Neural progenitor cell (in vitro differentiated cells): ENCODE measurements around the gene ZNF618. TPM values are rescaled to one million over a fixed set of nuclear protein-coding genes. Genes with fewer than 3 reads are reported as not detected.

Experiments used
- DNase-seq: peaks from one replicate; pipeline ENCODE4 v3.0.0-alpha.2; 2016; ENCODE audit warnings: low spot score
- H2AFZ ChIP-seq: fragments of 200-600 bp; sonication (generic); replicated peaks from 2 replicates; pipeline ENCODE4 v1.6.1; 2016; ENCODE audit warnings: antibody characterized with exemption
- H3F3A ChIP-seq: fragments of 200-600 bp; sonication (generic); 2 replicates; pipeline ENCODE4 v1.6.1; 2016; ENCODE audit warnings: antibody characterized with exemption, low read depth
- H3K27ac ChIP-seq: fragments of 200-600 bp; sonication (generic); 2 replicates; pipeline ENCODE4 v1.5.1; 2016; ENCODE audit warnings: mild to moderate bottlenecking
- H3K27me3 ChIP-seq: fragments of 200-600 bp; sonication (generic); 2 replicates; pipeline ENCODE4 v1.6.1; 2016; ENCODE audit warnings: mild to moderate bottlenecking, moderate library complexity
- H3K36me3 ChIP-seq: fragments of 200-600 bp; sonication (generic); 2 replicates; pipeline ENCODE4 v1.5.1; 2016
- H3K4me1 ChIP-seq: fragments of 200-600 bp; sonication (generic); 2 replicates; pipeline ENCODE4 v1.6.1; 2016; ENCODE audit warnings: mixed run types
- H3K4me2 ChIP-seq: fragments of 200-600 bp; sonication (generic); 2 replicates; pipeline ENCODE4 v1.6.1; 2016
- H3K4me3 ChIP-seq: fragments of 200-600 bp; sonication (generic); 2 replicates; pipeline ENCODE4 v1.5.1; 2016
- H3K79me2 ChIP-seq: fragments of 200-600 bp; sonication (generic); 2 replicates; pipeline ENCODE4 v1.6.1; 2016; ENCODE audit warnings: low read depth
- H3K9ac ChIP-seq: fragments of 200-600 bp; sonication (generic); 2 replicates; pipeline ENCODE4 v1.6.1; 2016
- H3K9me3 ChIP-seq: fragments of 200-600 bp; sonication (generic); 2 replicates; pipeline ENCODE4 v1.5.1; 2016; ENCODE audit warnings: low read depth
- H4K20me1 ChIP-seq: fragments of 200-600 bp; sonication (generic); 2 replicates; pipeline ENCODE4 v1.6.1; 2016; ENCODE audit warnings: low read depth
- H3K27ac Mint-ChIP-seq: 3 replicates; pipeline ENCODE4 v1.8.0; 2021; ENCODE audit warnings: mixed read lengths
- H3K27me3 Mint-ChIP-seq: 2 replicates; pipeline ENCODE4 v1.8.0; 2022; ENCODE audit warnings: low read depth, mild to moderate bottlenecking, inconsistent platforms, moderate library complexity, mixed read lengths; ENCODE audit not compliant: insufficient read depth
- H3K36me3 Mint-ChIP-seq: 3 replicates; pipeline ENCODE4 v1.8.0; 2021; ENCODE audit warnings: mixed read lengths
- H3K4me1 Mint-ChIP-seq: 3 replicates; pipeline ENCODE4 v1.8.0; 2021; ENCODE audit warnings: mixed read lengths
- H3K4me3 Mint-ChIP-seq: 3 replicates; pipeline ENCODE4 v1.8.0; 2021; ENCODE audit warnings: mild to moderate bottlenecking, moderate library complexity, mixed read lengths
- H3K9me3 Mint-ChIP-seq: 3 replicates; pipeline ENCODE4 v1.8.0; 2020; ENCODE audit warnings: mixed read lengths
- CTCF ChIP-seq: fragments of 200-600 bp; sonication (generic); IDR thresholded peaks from 2 replicates; pipeline ENCODE4 v1.5.1; 2017; ENCODE audit warnings: antibody characterized with exemption, mild to moderate bottlenecking
- EZH2 ChIP-seq: fragments of 200-600 bp; sonication (generic); IDR thresholded peaks from 2 replicates; pipeline ENCODE4 v1.6.1; 2017; ENCODE audit warnings: antibody characterized with exemption, mild to moderate bottlenecking, moderate library complexity
- EZH2phosphoT487 ChIP-seq: fragments of 200-600 bp; sonication (generic); IDR thresholded peaks from 2 replicates; pipeline ENCODE4 v1.6.1; 2017; ENCODE audit warnings: antibody characterized with exemption
- total RNA-seq: library from RNA; depleted of rRNA; stranded (reverse); fragments of >200 nt; gene quantifications from 2 replicates; pipeline ENCODE4 v1.2.3, GENCODE V29; 2015; ENCODE audit warnings: low replicate concordance

Gene ZNF618
- total RNA-seq, 1 donor from 2014 or later = 10.5 TPM

DNA sequence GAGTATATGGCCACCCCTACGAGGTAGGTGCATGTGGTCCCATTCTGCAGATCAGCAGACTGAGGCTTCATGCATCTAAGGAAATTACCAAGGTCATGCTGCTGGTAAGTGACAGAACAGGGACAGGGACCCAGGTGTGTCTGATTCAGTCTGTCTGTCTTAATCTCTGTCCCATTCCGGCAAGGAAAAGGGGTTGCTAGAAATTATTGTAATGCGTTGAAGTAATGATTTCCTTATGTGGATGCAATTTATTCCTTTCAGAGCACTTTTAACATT lies 125.2 kb downstream of the ZNF618 start:
- H2AFZ ChIP-seq = no peak overlapping the region
- no peak overlapping the region for H3K4me2 ChIP-seq
- peaks cover 14% of the 10 kb centered on the region for H4K20me1 ChIP-seq
- peaks cover 17% of the 10 kb centered on the region for H3K36me3 Mint-ChIP-seq
- no peak overlapping the region for H3K4me3 ChIP-seq
- no peaks in the 10 kb centered on the region for H3K9me3 ChIP-seq
- no peak overlapping the region for H3K9ac ChIP-seq
- peaks cover 2% of the 10 kb centered on the region for H3K27me3 Mint-ChIP-seq
- no peak overlapping the region for H3K27ac Mint-ChIP-seq
- H3K27ac ChIP-seq = no peak overlapping the region
- H3K27me3 ChIP-seq = no peaks in the 10 kb centered on the region
- TF ChIP-seq EZH2 (no peak), EZH2phosphoT487 (no peak), CTCF (no peak)
- H3K4me3 Mint-ChIP-seq = no peak overlapping the region
- H3K36me3 ChIP-seq = no peaks in the 10 kb centered on the region
- H3K4me1 Mint-ChIP-seq = no peaks in the 10 kb centered on the region
- DNase-seq = no peak
- H3K9me3 Mint-ChIP-seq = no peaks in the 10 kb centered on the region
- H3K4me1 ChIP-seq = no peaks in the 10 kb centered on the region
- no peaks in the 10 kb centered on the region for H3K79me2 ChIP-seq
- H3F3A ChIP-seq = no peaks in the 10 kb centered on the region

GRCh38 chr9:114001794-114002261 lies 125.7 kb downstream of the ZNF618 start:
- DNase-seq = no peak
- Mint-ChIP-seq H3K4me1 (no peaks in the 10 kb centered on the region), H3K4me3 (no peak overlapping the region), H3K27ac (no peak overlapping the region), H3K36me3 (peaks cover 17% of the 10 kb centered on the region), H3K9me3 (no peaks in the 10 kb centered on the region), H3K27me3 (peaks cover 2% of the 10 kb centered on the region)
- H2AFZ ChIP-seq = no peak overlapping the region
- H3K4me2 ChIP-seq = no peak overlapping the region
- H4K20me1 ChIP-seq = peaks cover 11% of the 10 kb centered on the region
- no peak overlapping the region for H3K4me3 ChIP-seq
- H3K27me3 ChIP-seq = no peaks in the 10 kb centered on the region
- H3K79me2 ChIP-seq = no peaks in the 10 kb centered on the region
- H3F3A ChIP-seq = no peaks in the 10 kb centered on the region
- no peaks in the 10 kb centered on the region for H3K4me1 ChIP-seq
- no peak overlapping the region for H3K9ac ChIP-seq
- H3K9me3 ChIP-seq = no peaks in the 10 kb centered on the region
- TF ChIP-seq CTCF (no peak), EZH2phosphoT487 (no peak), EZH2 (no peak)
- no peak overlapping the region for H3K27ac ChIP-seq
- no peaks in the 10 kb centered on the region for H3K36me3 ChIP-seq

- Mint-ChIP-seq H3K36me3 (peaks cover 19% of the 10 kb centered on the region), H3K27me3 (peaks cover 2% of the 10 kb centered on the region), H3K4me1 (no peaks in the 10 kb centered on the region), H3K27ac (no peak overlapping the region), H3K4me3 (no peak overlapping the region), H3K9me3 (no peaks in the 10 kb centered on the region)
- Histone ChIP-seq H2AFZ (no peak overlapping the region), H3K27ac (no peak overlapping the region), H3F3A (no peaks in the 10 kb centered on the region), H3K4me1 (no peaks in the 10 kb centered on the region), H4K20me1 (peaks cover 11% of the 10 kb centered on the region), H3K9ac (no peak overlapping the region), H3K4me3 (no peak overlapping the region), H3K4me2 (no peak overlapping the region), H3K27me3 (no peaks in the 10 kb centered on the region), H3K79me2 (no peaks in the 10 kb centered on the region), H3K36me3 (no peaks in the 10 kb centered on the region), H3K9me3 (no peaks in the 10 kb centered on the region)
- no peak for TF ChIP-seq EZH2
- TF ChIP-seq CTCF = no peak
- TF ChIP-seq EZH2phosphoT487 = no peak
- DNase-seq = no peak
These were observed 126.3 kb downstream of the ZNF618 start for GRCh38 chr9:114002271-114002985.
